ENCODE data around the gene CLDN5.

DNA sequence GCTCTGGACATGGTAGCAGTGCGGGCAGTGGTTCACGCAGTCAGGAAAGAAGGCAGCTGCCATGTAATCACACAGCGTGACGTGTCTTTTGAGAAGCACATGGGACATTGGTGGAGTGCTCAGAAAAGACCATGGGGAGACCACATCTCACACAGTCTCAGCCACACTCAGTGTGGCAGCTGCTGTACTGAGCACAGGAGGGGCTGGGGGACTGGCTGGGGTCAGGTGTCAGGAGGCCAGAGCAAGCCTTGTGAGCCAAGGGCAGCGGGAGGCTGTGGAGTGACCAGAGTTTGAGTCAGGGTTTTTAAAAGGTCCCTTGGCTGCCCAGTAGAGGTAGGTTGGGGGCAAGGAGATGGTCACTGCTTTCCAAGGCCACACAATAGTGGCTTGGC, 18.5 kb downstream of the CLDN5 start:
- TF ChIP-seq, protein P1, sequence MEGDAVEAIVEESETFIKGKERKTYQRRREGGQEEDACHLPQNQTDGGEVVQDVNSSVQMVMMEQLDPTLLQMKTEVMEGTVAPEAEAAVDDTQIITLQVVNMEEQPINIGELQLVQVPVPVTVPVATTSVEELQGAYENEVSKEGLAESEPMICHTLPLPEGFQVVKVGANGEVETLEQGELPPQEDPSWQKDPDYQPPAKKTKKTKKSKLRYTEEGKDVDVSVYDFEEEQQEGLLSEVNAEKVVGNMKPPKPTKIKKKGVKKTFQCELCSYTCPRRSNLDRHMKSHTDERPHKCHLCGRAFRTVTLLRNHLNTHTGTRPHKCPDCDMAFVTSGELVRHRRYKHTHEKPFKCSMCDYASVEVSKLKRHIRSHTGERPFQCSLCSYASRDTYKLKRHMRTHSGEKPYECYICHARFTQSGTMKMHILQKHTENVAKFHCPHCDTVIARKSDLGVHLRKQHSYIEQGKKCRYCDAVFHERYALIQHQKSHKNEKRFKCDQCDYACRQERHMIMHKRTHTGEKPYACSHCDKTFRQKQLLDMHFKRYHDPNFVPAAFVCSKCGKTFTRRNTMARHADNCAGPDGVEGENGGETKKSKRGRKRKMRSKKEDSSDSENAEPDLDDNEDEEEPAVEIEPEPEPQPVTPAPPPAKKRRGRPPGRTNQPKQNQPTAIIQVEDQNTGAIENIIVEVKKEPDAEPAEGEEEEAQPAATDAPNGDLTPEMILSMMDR (conservative IDR thresholded peaks at IDR 0.05; ENCODE audit: low read depth, low read length): no peak
- no peak for TF ChIP-seq RAD21 (IDR thresholded peaks at IDR 0.05; ENCODE audit: low read length)
